ENCODE results near the gene MGAM2.

Gene MGAM2

GRCh38 chr7:142180426-142180825 lies 68.9 kb downstream of the MGAM2 start:
- DNase-seq, result no peak

- peak; percentile 4 for DNase-seq
Measured at GRCh38 chr7:142181211-142181610, 69.7 kb downstream of the MGAM2 start.

GRCh38 chr7:142181966-142182365 lies 70.4 kb downstream of the MGAM2 start:
- DNase-seq, result no peak

GRCh38 chr7:142185069-142185468 lies 73.6 kb downstream of the MGAM2 start:
- no peak for DNase-seq

GRCh38 chr7:142185801-142186200 lies 74.3 kb downstream of the MGAM2 start:
- DNase-seq, result peak; percentile 53

- peak; percentile 54 for DNase-seq
Measured at GRCh38 chr7:142188154-142188553, 76.6 kb downstream of the MGAM2 start.

- DNase-seq, result peak; percentile 50
Measured at GRCh38 chr7:142188846-142189245, 77.3 kb downstream of the MGAM2 start.

GRCh38 chr7:142194201-142194600 lies 82.7 kb downstream of the MGAM2 start:
- no peak for DNase-seq

GRCh38 chr7:142196066-142196840 lies 84.7 kb downstream of the MGAM2 start:
- no peak for DNase-seq

GRCh38 chr7:142200206-142200605 lies 88.7 kb downstream of the MGAM2 start:
- no peak for DNase-seq

- DNase-seq, result no peak
Measured at GRCh38 chr7:142228537-142229104, 117.1 kb downstream of the MGAM2 start.

GRCh38 chr7:142231716-142232115 lies 120.2 kb downstream of the MGAM2 start:
- peak; percentile 68 for DNase-seq

GRCh38 chr7:142240546-142240945 lies 129.0 kb downstream of the MGAM2 start:
- DNase-seq, result peak; percentile 51

- DNase-seq, result no peak
Measured at GRCh38 chr7:142243823-142244222, 132.3 kb downstream of the MGAM2 start.

- DNase-seq, result no peak
Measured at GRCh38 chr7:142248166-142249160, 136.9 kb downstream of the MGAM2 start.

- DNase-seq, result no peak
Measured at GRCh38 chr7:142249918-142250317, 138.4 kb downstream of the MGAM2 start.

- DNase-seq, result no peak
Measured at GRCh38 chr7:142250705-142251104, 139.2 kb downstream of the MGAM2 start.

- DNase-seq, result no peak
Measured at GRCh38 chr7:142257958-142258357, 146.4 kb downstream of the MGAM2 start, which contains the start of gene PRSS58. TSS of gene PRSS58 (minus strand) at chr7:142258058. CDS start at chr7:142257707, 351 bp downstream.

- no peak for DNase-seq
Measured at GRCh38 chr7:142263598-142264380, 152.3 kb downstream of the MGAM2 start.

All from hematopoietic multipotent progenitor cell treated with erythropoietin and hydrocortisone succinate and interleukin-3 and kit ligand, for 4 days (in vitro differentiated cells).